ENCODE measurements around the gene SUPT5H.

DNA sequence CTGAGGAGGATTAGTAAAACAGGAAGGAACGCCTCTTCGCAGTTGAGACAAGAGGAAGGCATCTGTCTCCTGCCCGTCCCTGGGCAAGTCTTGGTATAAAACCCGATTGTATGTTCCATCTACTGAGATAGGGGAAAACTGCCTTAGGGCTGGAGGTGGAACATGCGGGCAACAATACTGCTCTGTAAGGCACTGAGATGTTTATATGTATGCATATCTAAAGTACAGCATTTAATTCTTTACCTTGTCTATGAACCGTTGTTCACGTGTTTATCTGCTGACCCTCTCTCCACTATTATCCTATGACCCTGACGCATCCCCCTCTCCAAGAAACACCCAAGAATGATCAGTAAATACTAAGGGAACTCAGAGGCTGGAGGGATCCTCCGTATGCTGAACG lies 34.5 kb downstream of the SUPT5H start:
- TF ChIP-seq POLR2AphosphoS5 (IDR thresholded peaks at IDR 0.05) = no peak
- TF ChIP-seq, protein P1, sequence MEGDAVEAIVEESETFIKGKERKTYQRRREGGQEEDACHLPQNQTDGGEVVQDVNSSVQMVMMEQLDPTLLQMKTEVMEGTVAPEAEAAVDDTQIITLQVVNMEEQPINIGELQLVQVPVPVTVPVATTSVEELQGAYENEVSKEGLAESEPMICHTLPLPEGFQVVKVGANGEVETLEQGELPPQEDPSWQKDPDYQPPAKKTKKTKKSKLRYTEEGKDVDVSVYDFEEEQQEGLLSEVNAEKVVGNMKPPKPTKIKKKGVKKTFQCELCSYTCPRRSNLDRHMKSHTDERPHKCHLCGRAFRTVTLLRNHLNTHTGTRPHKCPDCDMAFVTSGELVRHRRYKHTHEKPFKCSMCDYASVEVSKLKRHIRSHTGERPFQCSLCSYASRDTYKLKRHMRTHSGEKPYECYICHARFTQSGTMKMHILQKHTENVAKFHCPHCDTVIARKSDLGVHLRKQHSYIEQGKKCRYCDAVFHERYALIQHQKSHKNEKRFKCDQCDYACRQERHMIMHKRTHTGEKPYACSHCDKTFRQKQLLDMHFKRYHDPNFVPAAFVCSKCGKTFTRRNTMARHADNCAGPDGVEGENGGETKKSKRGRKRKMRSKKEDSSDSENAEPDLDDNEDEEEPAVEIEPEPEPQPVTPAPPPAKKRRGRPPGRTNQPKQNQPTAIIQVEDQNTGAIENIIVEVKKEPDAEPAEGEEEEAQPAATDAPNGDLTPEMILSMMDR (IDR thresholded peaks at IDR 0.05) = no peak

Measured in breast epithelium (tissue), 3 donors.